Stimulated activated CD4-positive, alpha-beta T cell treated with anti-CD3 and anti-CD28 coated beads, TNF-alpha, amount 100 ng/mL, for 48 hours (primary cell): ENCODE measurements around the gene TCN2.
A peak's percentile ranks its signal among the peaks of the same experiment; 100 is the strongest.
"Not testable (repeated sequence)": the region's sequence is repeated elsewhere in the genome, so short reads cannot be mapped to it uniquely, and the experiment has no call there.

Experiments
- DNase-seq, 3 donors: peaks; one replicate each; pipeline ENCODE4 v3.0.0-alpha.2; 2020; ENCODE audit warnings: low read depth in 3 of 3

TCN2 gene

DNA sequence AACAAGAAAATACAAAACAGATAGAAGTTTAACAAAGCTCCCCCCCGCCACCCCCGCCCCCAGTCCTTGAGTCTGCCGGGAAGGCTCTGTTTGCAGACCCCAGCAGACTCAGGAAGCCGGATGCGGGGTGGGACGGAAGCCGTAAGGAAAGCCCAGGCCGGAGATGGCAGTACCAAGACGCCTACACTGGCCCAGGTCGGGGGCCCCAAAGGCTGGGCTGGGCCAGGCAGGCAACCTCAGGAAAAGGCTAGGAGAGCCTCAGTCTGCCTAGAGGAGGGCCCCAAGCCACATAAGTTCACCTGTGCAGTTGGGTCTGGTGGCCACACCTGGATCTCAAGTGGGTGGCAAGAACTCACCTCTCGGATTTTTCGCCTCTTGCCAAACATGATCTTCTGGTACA, 28.5 kb upstream of the TCN2 start:
- DNase-seq: no peak

DNA sequence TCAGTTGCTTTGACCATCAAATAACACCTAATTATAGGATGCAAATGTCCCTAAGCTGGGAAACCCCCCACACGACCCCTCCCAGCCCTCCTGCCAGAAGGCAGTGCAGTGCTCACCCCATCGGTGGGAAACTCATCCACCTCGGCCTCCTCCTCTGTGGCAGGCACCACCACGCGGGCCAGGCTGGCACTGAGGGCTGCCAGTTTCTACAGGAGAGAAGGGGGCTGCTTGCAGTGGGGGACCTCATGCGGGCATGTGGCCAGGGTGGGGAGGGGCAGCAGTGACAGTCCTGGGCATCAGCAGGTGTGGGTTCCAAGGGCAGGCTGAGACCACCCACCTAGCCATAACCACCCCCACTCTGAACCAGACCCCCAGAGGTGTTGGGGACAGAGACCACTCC, 26.1 kb upstream of the TCN2 start:
- no peak for DNase-seq

DNA sequence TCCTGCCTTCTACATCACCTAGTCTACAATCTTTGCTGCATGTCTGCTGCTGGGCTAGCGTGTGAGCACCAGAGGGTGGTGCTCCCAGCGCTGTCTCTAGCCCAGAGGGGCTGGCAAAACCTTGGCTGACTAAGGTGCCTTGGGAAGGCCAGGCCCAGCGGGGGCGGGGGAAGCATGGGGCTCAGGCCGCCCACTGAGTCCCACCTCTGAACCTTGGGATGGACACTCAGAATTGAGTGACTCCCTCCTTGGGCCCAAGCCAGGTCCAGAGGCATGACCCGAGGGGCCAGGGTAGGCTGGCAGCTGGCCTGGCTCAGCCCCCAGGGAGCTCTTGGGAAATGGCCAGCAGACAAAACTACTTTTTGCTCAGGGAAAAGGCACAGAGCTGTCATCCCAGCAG, 24.9 kb upstream of the TCN2 start:
- DNase-seq: no peak

DNA sequence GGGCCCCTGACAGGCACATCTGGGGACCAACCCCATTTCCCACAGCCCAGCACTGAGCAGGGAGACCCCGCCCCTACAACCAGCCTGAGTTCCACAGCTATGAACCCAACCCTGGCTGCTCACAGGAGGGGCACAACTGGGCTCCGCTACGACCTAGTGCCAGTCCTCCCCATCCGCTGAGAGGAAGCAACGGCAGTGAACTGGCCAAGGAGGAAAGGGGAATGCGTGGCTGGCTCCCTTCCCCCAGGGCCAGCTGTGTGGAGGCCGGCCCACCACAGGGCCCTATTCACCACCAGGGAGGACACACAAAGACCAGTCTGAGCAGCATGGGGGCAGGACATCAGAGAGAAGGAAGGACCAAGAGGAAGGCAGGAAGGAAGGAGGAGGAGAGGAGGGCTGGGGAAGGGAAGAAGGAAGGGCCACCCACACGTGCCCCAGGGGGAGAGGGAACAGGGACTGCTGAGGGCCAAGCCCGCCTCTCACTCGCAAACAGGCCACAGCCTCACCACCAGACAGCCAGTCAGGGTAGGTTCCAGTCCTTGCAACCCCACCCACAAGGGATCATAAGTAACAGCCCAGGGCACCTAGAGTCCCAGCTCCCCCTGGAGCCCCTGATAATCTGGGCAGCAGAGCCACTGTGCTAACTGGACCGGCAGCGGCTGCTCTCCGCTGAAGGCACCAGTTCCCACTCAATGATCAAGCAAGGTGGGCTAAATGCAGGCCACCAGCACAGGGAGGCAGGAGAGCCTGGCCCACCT, 24.0 kb upstream of the TCN2 start:
- no peak for DNase-seq

DNA sequence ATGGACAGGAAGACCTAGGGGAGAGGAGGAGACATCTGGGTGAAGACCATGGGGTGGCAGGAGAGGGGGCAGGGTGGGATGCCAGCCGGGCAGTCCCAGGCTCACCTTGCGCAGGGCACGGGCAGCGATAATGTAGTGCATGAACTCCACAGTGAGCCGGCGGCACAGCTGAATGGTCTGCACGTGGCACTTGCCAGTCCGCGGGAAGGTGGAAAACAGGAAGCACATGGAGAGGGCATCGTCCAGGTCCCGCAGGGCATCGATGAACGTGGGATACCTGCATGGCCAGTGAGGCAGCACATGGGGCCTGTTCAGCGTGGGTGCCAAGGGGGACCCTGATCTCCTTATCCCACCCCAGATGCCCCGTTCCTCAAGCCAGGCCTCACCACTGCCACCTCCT, 22.5 kb upstream of the TCN2 start:
- no peak for DNase-seq

DNA sequence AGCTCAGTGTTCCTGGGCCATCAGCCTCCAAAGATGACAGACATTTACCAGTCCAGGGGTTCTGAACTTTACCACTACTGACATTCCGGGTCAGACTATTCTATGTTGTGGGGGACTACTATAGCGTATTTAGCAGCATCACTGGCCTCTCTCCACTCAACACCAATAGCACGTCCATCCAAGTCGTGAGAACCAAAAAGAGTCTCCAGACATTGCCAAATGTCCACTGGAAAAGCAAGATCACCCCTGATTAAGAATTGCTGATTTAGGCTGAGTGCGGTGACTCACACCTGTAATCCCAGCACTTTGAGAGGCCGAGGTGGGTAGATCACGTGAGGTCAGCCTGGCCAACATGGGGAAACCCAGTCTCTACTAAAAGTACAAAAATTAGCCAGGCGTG, 20.6 kb upstream of the TCN2 start:
- no peak for DNase-seq

DNA sequence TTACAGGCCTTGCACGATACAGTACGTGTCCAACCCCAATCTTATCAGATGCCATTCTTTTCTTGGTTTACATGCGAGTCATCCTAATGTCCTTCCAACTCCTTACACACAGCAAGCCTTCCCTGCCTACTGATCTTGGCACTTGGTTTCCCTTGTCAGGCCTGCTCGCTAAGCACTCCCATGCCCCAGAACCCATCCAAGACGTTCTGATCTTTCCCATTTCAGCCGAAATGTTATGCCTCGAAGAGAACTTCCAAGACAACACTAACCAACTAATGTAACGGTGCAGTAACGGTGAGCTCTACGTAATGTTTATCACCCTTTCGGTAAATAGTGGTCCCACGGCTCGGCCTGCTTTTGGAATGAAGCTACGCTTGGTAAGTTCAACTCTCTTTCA, 15.8 kb upstream of the TCN2 start:
- no peak for DNase-seq

DNA sequence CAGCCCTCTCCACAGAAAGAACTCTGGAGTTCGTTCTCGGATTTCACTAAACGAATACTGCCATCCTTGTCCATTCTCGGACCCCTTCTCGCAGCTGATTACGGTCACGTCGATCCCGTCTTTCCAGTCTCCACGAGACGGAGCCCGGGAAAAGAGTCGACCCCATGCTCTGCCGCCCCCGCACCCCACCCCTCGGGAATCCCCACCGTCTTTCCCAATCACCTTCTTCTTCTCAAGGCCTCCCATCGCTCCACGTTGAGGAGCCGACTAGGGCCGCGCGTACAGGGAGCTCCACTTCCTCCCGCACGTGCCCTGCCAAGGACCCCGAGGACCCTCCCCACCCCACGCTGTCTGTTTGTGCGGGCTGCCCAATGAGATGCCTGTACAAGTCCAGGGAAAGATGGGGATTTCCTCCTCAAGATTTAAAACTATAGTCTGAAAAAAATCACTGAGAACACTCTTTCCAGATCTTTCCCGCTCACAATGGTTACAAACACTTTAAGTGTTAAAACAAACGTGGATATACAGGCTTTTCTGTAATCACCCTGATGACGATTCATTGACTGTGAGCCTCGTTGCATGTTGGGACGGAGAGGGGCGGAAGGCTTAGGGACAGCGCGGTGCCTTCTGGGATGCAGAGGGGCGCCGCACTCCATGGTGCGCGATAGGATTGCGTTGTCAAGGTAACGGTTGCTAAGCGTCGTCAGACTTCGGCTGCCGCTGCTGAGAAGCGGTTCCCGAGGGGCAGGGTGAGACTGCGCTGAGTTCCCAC, 15.2 kb upstream of the TCN2 start, which contains the start of gene PES1:
TSS of gene PES1 (minus strand) at position 323 of the 772 bp plus-strand sequence. CDS start at position 246, 77 bp downstream.
- DNase-seq: peak; percentile 86 to 92 (median 90)

DNA sequence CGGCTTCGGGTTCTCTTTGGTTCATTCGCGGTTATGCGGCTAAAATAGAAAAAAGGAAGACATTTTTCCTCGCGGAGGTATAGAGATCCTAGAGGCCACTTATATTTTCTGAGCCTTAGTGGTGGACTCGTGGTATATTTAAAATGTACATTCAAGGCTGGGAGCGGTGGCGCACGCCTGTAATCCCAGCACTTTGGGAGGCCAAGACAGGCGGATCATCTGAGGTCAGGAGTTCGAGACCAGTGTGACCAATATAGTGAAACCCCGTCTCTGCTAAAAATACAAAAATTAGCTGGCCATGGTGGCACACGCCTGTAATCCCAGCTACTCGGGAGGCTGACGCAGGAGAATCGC, 14.6 kb upstream of the TCN2 start:
- DNase-seq: not testable (repeated sequence)

DNA sequence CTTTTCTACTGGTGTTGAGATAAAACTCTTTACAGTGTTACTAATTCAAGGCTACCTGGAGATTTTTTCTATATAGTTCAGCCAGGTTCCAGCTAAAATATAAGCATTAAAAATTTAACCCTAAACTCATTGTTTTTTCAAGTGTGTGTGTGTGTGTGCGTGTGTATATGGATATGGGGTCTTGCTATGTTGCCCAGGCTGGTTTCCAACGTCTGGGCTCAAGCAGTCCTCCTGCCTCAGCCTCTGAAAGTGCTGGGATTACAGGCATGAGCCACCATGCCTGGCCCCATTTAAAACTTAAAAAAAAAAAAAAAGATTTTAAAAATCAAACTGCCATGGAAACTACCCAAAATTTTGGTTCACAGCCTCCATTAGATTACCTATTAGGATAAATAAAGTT, 10.8 kb upstream of the TCN2 start:
- DNase-seq: no peak

DNA sequence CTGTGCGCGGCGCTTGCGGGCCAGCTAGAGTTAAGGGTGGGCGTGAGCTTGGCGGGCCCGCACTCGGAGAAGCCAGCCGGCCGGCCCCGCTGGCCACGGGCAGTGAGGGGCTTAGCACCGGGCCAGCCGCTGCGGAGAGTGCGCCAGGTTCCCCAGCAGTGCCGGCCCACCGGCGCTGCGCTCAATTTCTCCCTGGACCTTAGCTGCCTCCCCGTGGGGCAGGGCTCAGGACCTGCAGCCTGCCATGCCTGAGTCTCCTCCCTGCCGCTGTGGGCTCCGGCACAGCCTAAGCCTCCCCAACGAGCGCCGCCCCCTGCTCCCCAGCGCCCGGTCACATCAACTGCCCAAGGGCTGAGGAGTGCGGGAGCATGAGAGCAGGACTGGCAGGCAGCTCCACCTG, 10.1 kb upstream of the TCN2 start:
- DNase-seq: no peak

DNA sequence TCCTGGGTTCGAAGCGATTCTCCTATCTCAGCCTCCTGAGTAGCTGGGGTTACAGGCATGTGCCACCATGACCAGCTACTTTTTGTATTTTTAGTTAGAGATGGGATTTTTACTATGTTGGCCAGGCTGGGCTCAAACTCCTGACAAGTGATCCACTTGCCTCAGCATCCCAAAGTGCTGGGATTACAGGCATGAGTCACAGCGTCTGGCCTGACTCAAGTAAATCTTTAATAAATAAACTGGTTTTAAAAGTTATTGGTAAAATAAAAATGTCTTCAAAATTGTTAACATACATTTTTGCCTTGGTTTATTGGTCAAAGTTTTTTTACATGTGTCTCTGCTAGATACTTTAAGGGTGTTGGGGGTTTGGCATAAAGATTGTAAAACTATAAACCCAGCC, 8.0 kb upstream of the TCN2 start:
- DNase-seq: no peak

DNA sequence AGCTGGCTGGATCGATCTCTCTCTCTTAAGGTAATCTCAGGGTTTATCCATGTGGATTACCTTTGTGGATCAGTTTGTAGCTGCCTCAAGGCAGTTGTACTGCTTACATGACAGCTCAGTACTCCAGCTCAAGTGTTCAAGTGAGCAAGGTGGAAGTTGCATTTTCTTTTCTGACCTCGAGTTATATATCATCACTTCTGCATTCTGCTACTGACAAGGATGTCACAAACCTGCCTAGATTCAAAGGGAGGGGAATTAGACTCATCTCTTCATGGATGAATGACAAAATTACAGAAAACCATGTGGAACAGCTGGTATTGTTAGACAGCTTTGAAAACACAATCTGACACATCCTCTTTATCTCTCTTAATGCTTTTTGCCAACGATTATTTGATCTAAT, 6.1 kb upstream of the TCN2 start:
- no peak for DNase-seq

DNA sequence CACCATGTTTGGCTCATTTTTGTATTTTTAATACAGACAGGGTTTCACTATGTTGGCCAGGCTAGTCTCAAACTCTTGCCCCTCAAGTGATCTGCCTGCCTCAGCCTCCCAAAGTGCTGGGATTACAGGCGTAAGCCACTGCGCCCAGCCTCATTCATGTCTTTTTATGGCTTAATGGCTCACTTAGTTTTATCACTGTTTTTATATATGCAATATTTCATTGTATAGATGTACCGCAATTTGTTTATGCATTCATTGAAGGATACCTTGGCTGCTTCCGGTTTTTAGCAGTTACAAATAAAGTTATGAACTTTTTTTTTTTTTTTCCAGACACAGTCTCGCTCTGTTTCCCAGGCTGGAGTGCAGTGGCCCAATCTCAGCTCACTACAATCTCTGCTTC, 5.5 kb upstream of the TCN2 start:
- no peak for DNase-seq

DNA sequence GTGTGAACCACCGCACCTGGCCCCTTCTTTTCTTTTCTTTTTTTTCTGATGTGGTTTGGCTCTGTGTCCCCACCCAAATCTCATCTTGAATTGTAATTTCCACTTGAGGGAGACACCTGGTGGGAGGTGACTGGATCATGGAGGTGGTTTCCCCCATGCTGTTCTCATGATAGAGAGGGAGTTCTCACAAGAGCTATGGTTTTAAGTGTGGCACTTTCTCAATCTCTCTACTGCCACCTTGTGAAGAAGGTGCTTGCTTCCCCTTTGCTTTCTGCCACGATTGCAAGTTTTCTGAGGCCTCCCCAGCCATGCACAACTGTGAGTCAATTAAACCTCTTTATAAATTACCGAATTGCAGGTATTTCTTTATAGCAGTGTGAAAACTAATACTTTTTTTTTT, 4.9 kb upstream of the TCN2 start:
- DNase-seq: no peak

DNA sequence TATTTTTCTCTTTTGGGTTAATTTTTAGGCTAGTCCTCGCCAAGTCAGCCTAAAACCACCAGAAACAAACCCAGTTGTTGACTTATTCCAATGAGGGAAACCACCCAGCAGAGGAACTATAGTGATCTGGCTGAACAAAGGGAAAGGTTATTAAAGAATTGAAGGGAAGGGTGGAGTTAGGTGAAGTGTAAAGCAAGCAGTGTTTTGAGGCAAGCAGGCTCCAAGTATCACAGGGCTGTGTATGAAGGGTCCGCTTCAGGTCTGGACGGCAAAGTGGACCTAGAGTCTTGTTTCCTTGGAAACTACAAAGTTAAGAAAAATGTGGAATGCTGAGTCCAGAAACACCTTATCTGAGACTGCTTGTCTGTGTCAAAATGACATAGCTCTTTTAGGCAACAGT, 3.2 kb upstream of the TCN2 start:
- no peak for DNase-seq

DNA sequence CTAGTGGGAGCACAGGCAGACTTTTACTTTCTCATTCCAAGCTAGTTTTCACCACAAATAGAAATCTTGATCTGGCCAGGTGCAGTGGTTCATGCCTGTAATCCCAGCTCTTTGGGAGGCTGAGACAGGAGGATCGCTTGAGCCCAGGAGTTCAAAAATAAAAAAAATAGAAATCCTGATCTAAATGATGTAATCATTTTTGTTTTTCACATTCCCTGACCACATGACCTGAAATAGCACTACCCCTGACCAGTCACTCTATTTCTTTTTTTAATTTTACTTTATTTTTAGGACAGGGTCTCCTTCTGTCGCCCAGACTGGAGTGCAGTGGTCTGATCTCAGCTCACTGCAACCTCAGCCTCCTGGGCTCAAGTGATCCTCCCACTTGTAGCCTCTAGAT, 2.3 kb upstream of the TCN2 start:
- no peak for DNase-seq

DNA sequence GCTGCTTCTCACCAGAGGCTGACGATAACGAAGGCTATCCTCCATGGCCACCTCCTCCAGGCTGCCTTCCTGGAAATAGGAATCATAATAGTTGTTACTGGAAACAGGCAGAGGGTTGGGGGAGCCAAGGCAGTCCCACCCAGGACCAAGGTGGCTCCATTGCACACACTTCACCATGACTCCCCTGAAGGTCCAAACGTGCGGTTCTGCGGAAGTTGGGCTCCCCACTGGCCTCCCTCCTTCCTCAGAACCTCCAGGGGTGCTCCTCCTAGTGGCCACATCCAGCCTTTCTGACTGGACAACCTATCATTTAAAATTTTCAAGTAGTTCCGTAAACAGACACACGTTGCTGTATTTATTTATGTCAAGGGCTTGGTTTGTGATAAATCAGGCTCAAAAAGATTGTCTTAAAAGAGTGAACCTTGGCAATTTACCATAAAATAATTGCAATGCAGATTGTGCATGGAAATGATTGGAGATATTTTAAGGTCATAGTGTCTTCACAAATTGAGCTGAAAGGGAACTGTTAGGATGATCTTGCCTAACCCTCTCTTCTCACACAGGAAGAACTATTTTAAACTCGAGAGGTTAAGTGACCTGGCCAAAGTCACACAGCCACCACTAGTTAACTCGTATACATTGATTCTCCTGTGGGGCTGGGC, 1.4 kb upstream of the TCN2 start:
- DNase-seq: peak in 2 of 3 donors; percentile 13 to 51

DNA sequence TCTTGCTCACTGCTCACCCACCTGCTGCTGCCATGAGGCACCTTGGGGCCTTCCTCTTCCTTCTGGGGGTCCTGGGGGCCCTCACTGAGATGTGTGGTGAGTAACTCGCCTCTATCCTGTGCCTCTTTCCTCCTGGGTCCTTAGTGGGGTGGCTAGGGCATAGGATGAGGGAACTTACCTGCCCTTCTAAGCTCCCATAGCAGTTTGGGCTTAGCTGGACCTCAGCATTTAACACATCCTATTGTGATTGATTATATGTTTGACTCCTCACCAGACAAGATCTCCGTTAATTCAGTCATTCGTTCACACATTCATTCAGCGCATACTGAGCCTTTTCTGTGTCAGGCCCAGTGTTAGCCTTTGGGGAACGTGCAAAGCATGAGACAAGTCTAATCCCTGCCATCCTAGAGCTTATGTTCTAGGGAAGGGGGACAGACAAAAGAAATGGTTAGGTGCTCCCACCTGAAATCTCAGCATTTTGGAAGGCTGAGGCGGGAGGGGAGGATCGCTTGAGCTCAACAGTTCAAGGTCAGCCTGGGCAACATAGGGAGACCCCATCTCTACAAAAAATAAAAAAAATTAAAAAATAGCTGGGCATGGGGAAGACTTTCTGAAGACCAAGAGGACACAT, 441 bp downstream of the TCN2 start:
- DNase-seq: no peak

DNA sequence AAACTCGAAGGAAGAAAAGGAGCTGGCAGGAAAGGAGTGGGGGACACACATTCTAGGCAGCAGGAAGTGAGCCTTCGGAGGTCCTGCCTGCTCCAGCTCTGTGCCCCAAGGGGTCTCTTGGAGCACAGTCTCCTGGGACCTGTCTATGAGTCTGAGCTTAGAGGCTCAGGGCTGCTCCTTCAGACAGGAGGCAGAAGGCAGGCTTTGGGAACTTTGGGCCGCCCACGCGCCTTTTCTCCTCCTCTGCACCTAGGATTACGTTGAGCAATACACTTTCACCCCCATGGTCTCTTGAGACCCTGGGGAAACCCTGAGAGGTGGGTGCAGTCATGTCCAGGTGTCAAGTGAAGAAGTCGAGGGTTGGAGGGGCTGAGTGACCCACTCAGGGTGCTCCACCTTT, 965 bp downstream of the TCN2 start:
- DNase-seq: no peak

DNA sequence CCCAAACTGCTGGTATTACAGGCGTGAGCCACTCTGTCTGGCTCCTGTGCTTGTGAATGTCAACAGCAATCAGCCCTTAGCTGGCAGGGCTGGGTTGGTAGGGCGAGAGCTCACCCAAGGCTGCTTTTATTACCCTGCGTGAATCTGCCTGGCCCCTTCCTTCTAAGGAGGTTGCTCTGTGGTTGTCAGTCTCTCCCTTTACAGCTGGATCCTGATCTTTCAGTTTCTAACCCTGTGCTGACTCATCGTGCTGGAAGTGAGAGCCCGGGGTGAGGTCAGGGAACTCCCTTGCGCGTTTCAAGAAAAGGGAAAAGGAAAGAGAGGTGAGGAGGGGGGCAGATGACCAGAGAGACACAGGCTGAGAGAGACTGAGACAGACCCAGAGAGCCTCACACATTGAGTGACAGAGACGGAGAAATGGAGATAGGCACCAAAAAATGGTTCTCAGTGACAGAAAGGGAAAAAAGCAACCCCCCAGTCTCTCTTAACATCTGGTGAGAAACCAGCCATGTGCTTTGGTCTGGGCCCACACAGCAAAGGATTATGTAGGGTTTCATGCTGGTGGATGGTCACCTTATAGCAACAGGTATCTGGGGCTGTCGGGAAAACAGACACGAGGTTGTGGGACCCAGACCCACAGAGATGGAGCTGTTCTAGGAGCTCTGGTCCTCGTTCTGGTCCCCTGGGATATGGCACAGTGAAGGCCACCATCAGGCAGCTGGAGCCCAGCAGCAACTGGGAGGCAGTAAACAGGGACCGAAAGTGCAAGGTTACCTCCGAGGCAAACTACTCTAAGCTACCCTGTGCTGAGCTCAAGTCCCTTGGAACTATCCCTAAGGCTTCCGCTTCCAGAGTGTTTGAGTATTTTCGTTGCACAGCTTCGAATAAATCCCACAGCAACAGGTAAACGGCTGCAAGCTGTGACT, 2.5 kb downstream of the TCN2 start:
- peak in 1 of 3 donors; percentile 12 for DNase-seq
